Naive thymus-derived CD8-positive, alpha-beta T cell (primary cell): ENCODE measurements around the gene STK32B. TPM values are rescaled to one million over a fixed set of nuclear protein-coding genes. Genes with fewer than 3 reads are reported as not detected.

Experiments used
- ATAC-seq, 2 donors: fragments of 150-1000 bp; cut with Tn5 transposase in 1 of 2; sonication (Bioruptor Pico), chemical (Tn5 transposase) in 1 of 2; 1 replicate in 1 of 2; 2 replicates in 1 of 2; pipeline ENCODE4 v1.10.0; 2021; ENCODE audit warnings: mild to moderate bottlenecking in 2 of 2, moderate library complexity in 2 of 2
- POLR2A ChIA-PET: fragments of 350-600 bp; sonication (Branson Sonifier 250); formaldehyde crosslinking; loops from one replicate; lab custom pipeline; 2021; ENCODE audit warnings: antibody characterized with exemption; lab: Charles Lee
- DNase-seq, 10 donors: peaks; one replicate each; pipeline versions ENCODE4 v3.0.0 to v3.0.0-alpha.2; 2020 to 2022
- H3K27ac Mint-ChIP-seq, 10 donors: one replicate each; pipeline ENCODE4 v1.8.0; 2020 to 2022; ENCODE audit warnings: mild to moderate bottlenecking in 10 of 10, mixed read lengths in 10 of 10, moderate library complexity in 4 of 10, inconsistent platforms in 1 of 10
- H3K27me3 Mint-ChIP-seq, 5 donors: one replicate each; pipeline ENCODE4 v1.8.0; 2021 to 2022; ENCODE audit warnings: mixed read lengths in 5 of 5
- H3K36me3 Mint-ChIP-seq, 3 donors: one replicate each; pipeline ENCODE4 v1.8.0; 2020 to 2022; ENCODE audit warnings: mixed read lengths in 3 of 3, mild to moderate bottlenecking in 2 of 3, inconsistent platforms in 1 of 3
- H3K4me1 Mint-ChIP-seq, 4 donors: one replicate each; pipeline ENCODE4 v1.8.0; 2021 to 2022; ENCODE audit warnings: mixed read lengths in 4 of 4
- H3K4me3 Mint-ChIP-seq, 10 donors: one replicate each; pipeline ENCODE4 v1.8.0; 2020 to 2022; ENCODE audit warnings: mild to moderate bottlenecking in 10 of 10, mixed read lengths in 10 of 10, moderate library complexity in 6 of 10, inconsistent platforms in 1 of 10
- H3K9me3 Mint-ChIP-seq, 9 donors: one replicate each; pipeline ENCODE4 v1.8.0; 2020 to 2022; ENCODE audit warnings: mixed read lengths in 9 of 9, mild to moderate bottlenecking in 3 of 9, inconsistent platforms in 1 of 9, moderate library complexity in 1 of 9
- polyA plus RNA-seq, 3 donors: library from polyadenylated mRNA; unstranded; fragments of 300-500 nt; fragmentation: Illumina TruSeq; gene quantifications; one replicate each; pipeline ENCODE4 v1.2.3, GENCODE V29; 2021
- total RNA-seq, 8 experiments: library from RNA in 2 of 8; stranded (reverse) in 2 of 8; gene quantifications; one replicate each; pipeline ENCODE4 v1.2.3 and lab custom pipeline; 2021 to 2026

STK32B gene
- total and polyA plus RNA-seq, 5 experiments from 2014 or later: not detected

DNA sequence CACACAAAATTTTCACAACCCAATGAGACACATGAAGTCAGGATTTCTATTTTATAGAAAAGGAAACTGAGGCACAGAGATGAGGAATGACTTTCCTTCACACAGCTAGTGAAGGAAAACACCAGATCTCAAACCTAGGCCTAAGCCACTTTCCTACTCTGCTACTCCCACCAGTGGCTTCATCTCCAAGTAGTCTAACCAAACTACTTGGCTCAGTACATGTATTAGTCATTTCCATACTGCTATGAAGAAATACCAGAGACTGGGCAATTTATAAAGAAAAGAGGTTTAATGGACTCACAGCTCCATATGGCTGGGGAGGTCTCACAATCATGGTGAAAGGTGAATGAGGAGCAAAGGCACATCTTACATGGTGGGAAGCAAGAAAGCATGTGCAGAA is 460.5 kb downstream of the STK32B start:
- POLR2A ChIA-PET: no interaction called here
- Mint-ChIP-seq H3K4me1 (no peaks in the 10 kb centered on the region), H3K27ac (no peak overlapping the region), H3K9me3 (peaks cover 0 to 12% (median 0%) of the 10 kb centered on the region in 9 donors), H3K27me3 (peaks cover 0 to 10% (median 1%) of the 10 kb centered on the region in 5 donors), H3K36me3 (peaks cover 0 to 4% (median 0%) of the 10 kb centered on the region in 3 donors), H3K4me3 (no peak overlapping the region)
- DNase-seq: no peak
- ATAC-seq: no peak

DNA sequence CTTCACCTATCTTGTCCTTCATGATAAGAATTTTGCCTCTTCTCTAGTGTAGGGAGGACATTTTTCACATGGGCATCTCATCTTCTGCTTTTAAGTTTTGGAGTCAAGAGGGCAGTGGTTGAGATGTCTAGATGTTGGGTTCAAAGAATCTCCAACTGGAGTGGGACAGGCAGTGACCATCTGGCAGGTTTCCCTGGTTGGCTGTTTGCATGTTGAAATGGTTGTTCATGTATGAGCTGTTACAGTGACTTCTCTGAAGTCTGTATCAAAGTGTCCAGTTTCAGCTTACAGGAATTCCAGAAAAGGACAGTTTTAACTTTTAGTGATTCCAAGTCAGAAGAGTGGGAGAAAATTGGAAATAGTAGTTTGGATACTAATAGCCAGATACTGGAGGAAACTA is 464.4 kb downstream of the STK32B start:
- POLR2A ChIA-PET: no interaction called here

DNA sequence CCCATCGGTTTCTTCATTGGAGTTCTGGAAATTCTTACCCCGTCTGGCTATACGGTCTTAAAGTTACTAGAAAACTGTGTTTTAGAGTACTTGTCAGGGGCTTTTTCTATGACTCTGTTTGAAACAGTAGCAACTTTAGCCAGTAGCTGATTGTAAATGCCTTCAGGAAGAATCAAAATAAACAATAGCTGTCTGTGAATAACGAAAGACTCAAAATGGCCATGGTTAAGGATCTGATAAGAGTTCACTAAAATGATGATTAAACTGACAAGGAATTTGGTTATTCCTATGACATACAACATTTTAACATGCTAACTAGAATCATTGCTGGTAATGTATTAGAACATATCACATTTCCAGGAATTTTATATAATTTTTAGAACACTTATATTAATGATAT is 466.1 kb downstream of the STK32B start:
- peaks cover 0 to 5% (median 0%) of the 10 kb centered on the region in 5 donors for H3K27me3 Mint-ChIP-seq
- POLR2A ChIA-PET: no interaction called here
- H3K9me3 Mint-ChIP-seq: peaks cover 0 to 26% (median 7%) of the 10 kb centered on the region in 9 donors
- ATAC-seq (no peak), DNase-seq (no peak)
- peaks cover 0 to 4% (median 0%) of the 10 kb centered on the region in 3 donors for H3K36me3 Mint-ChIP-seq
- H3K27ac Mint-ChIP-seq: no peak overlapping the region
- no peaks in the 10 kb centered on the region for H3K4me1 Mint-ChIP-seq
- H3K4me3 Mint-ChIP-seq: no peak overlapping the region

More for the DNA sequence above, 464.4 kb downstream of the STK32B start:
- Mint-ChIP-seq H3K27ac (no peak overlapping the region), H3K4me1 (no peaks in the 10 kb centered on the region), H3K4me3 (no peak overlapping the region), H3K27me3 (peaks cover 0 to 5% (median 0%) of the 10 kb centered on the region in 5 donors), H3K36me3 (peaks cover 0 to 4% (median 0%) of the 10 kb centered on the region in 3 donors), H3K9me3 (peaks cover 0 to 17% (median 3%) of the 10 kb centered on the region in 9 donors)
- DNase-seq: no peak
- no peak for ATAC-seq

DNA sequence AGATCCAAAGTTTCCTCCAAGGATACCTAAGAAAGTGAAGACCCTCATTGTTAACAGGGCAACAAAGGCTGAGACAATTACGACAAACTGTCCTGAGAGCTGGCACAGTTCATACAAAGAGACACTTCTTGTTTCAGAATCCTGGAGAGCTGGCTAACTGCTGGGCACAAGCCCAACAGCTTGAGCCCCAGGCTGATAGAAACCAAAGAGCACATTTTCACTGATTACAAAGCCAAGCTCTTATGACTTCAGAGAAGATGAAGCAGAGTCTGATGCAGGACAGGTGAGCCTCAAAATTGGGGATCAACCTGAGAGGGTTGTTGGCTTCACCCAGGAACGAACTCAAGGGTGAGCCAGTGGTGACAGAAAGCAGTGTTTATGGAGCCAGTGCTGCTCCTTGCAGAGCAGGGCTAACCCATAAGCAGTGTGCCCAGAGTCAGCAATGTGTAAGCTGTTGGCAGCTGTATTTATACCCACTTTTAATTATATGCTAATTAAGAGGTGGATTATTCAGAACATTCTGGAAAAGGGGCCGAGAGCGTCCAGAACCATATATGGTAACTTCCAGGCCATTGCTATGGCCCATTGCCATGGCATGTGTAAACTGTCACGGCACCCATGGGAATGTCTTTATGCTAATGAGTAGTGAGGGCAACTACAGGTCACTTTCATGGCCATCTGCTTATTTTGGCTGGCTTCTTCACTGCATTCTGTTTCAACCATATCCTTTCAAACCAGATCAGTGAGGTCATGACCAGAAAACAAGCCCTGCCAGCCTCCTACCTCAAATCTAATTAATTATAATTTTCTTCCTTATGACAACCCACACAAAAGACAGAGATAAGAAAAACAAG is 473.4 kb downstream of the STK32B start:
- peaks cover 0 to 35% (median 3%) of the 10 kb centered on the region in 9 donors for H3K9me3 Mint-ChIP-seq
- POLR2A ChIA-PET: no interaction called here
- H3K36me3 Mint-ChIP-seq: no peaks in the 10 kb centered on the region

DNA sequence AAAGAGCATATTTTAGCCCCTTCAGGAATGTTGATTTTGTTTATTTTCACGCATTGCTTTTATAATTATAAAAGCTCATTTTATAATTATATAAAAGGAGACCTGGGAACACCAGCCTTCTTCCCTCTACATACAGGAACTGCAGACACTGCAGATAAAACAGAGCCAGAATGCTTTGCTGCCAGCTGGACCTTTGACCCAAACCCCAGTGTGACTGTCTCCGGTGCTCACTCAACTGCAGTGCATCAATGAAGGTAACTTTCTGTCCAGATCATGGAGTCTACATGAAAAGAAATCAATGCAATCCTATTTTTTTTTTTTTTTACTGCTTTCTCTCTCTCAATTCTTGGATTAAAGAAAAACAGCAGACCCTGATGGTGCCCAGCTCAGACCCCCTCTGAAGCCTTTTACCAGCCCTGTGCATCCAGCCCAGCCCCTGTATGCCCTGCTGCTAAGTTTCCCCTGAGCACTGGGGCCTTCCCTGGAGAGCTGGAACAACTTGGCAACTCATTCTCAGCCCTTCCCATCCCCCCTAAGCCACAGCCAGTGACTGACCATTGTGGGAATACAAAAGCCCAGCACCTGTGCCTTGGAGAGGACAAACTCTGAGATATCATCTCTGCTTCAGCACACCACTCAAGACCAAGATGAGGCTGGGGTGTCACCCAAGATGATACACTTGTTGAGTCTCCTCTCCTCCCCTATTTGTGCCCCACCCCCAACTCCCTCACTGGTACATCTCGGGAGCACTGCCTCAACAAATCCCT is 475.0 kb downstream of the STK32B start:
- Mint-ChIP-seq H3K9me3 (peaks cover 0 to 19% (median 2%) of the 10 kb centered on the region in 9 donors), H3K27me3 (peaks cover 0 to 11% (median 0%) of the 10 kb centered on the region in 5 donors), H3K4me1 (no peaks in the 10 kb centered on the region), H3K36me3 (no peaks in the 10 kb centered on the region), H3K27ac (no peak overlapping the region), H3K4me3 (no peak overlapping the region)
- no peak for ATAC-seq
- no peak for DNase-seq
- POLR2A ChIA-PET: no interaction called here

More for the DNA sequence above, 473.4 kb downstream of the STK32B start:
- H3K4me1 Mint-ChIP-seq: no peaks in the 10 kb centered on the region
- H3K27ac Mint-ChIP-seq: no peak overlapping the region
- no peak overlapping the region for H3K4me3 Mint-ChIP-seq
- ATAC-seq (no peak), DNase-seq (no peak)
- peaks cover 0 to 11% (median 0%) of the 10 kb centered on the region in 5 donors for H3K27me3 Mint-ChIP-seq

- no peaks in the 10 kb centered on the region for H3K4me1 Mint-ChIP-seq
- H3K27ac Mint-ChIP-seq: no peak overlapping the region
- H3K9me3 Mint-ChIP-seq: peaks cover 0 to 16% (median 0%) of the 10 kb centered on the region in 9 donors
- POLR2A ChIA-PET: no interaction called here
- no peak overlapping the region for H3K4me3 Mint-ChIP-seq
- H3K36me3 Mint-ChIP-seq: no peaks in the 10 kb centered on the region
- DNase-seq: no peak
- peaks cover 0 to 11% (median 2%) of the 10 kb centered on the region in 5 donors for H3K27me3 Mint-ChIP-seq
- ATAC-seq: no peak
Observed at GRCh38 chr4:5527211-5527610, 475.9 kb downstream of the STK32B start.

DNA sequence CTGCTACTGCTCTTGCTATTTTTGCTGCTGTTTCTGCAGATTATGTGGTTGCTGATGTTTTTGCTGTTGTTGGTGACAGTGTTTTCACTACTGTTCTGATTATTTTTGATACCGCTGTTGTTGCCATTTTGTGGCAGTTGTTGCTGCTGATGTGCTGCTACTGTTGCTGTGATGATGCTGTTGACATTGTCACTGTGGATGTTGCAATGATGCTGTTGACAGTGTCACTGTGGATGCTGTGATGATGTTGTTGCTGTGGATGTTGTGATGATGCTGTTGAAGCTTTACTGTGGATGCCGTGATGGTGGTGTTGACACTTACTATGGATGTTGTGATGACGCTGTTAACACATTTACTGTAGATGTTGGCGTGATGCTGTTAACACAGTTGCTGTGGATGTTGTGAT is 476.8 kb downstream of the STK32B start:
- ATAC-seq (no peak), DNase-seq (no peak)
- H3K4me1 Mint-ChIP-seq: no peaks in the 10 kb centered on the region
- H3K4me3 Mint-ChIP-seq: no peak overlapping the region
- POLR2A ChIA-PET: no interaction called here
- peaks cover 0 to 19% (median 2%) of the 10 kb centered on the region in 5 donors for H3K27me3 Mint-ChIP-seq
- no peaks in the 10 kb centered on the region for H3K36me3 Mint-ChIP-seq
- H3K27ac Mint-ChIP-seq: no peak overlapping the region
- H3K9me3 Mint-ChIP-seq: peaks cover 0 to 22% (median 3%) of the 10 kb centered on the region in 9 donors

DNA sequence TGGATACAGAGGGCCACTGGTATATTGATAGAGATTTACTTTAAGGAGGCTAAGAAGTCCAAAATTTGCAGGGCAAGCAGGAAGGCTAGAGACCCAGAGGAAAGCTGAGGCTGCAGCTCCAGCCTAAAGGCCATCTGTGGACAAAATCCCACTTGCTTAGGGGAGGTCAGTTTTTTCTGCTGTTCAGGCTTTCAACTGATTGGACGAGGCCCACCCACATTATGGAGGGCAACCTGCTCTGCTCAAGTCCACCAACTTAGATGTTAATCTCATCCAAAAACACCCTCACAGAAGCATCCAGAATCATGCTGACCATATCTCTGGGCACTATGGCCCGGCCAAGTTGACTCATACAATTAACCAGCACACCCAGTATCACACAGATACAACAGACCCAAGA is 480.8 kb downstream of the STK32B start:
- Mint-ChIP-seq H3K36me3 (peaks cover 0 to 20% (median 0%) of the 10 kb centered on the region in 3 donors), H3K4me3 (no peak overlapping the region), H3K9me3 (peaks cover 0 to 45% (median 12%) of the 10 kb centered on the region in 9 donors), H3K27me3 (peaks cover 0 to 31% (median 4%) of the 10 kb centered on the region in 5 donors), H3K4me1 (peaks cover 0 to 2% (median 0%) of the 10 kb centered on the region in 4 donors), H3K27ac (no peak overlapping the region)
- POLR2A ChIA-PET: no interaction called here
- DNase-seq (no peak), ATAC-seq (no peak)

- ATAC-seq: no peak
- POLR2A ChIA-PET: no interaction called here
- Mint-ChIP-seq H3K4me1 (no peaks in the 10 kb centered on the region), H3K27me3 (peaks cover 1 to 13% (median 6%) of the 10 kb centered on the region in 5 donors), H3K36me3 (peaks cover 0 to 11% (median 0%) of the 10 kb centered on the region in 3 donors), H3K27ac (no peak overlapping the region), H3K9me3 (peaks cover 0 to 23% (median 3%) of the 10 kb centered on the region in 9 donors), H3K4me3 (no peak overlapping the region)
- DNase-seq: no peak
Observed at GRCh38 chr4:5539584-5539983, 488.3 kb downstream of the STK32B start.

DNA sequence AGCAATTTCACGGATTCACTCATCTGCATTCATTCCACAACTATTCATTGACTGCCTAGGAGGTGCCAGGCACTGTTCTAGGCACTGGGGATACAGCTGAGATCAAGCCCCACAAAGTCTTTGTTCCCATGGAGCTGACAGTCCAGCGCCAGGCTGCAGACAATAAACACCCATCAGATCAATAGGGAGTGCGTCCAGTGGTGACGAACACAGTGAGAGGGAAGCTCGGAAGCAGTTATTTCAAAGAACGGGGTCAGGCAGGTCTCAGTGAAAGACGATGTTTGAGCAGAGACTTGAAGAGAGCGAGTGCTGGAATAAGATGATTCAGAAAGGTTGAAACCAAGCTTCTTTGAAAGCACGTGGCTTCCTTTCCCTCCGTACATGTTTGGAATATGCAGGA is 489.9 kb downstream of the STK32B start:
- H3K9me3 Mint-ChIP-seq: peaks cover 0 to 12% (median 0%) of the 10 kb centered on the region in 9 donors
- no peaks in the 10 kb centered on the region for H3K36me3 Mint-ChIP-seq
- ATAC-seq (no peak), DNase-seq (no peak)
- H3K27ac Mint-ChIP-seq: no peak overlapping the region
- no peaks in the 10 kb centered on the region for H3K4me1 Mint-ChIP-seq
- POLR2A ChIA-PET: no interaction called here
- peaks cover 1 to 13% (median 6%) of the 10 kb centered on the region in 5 donors for H3K27me3 Mint-ChIP-seq
- no peak overlapping the region for H3K4me3 Mint-ChIP-seq

GRCh38 chr4:5543681-5544080 is 492.4 kb downstream of the STK32B start:
- no peak overlapping the region for H3K27ac Mint-ChIP-seq
- H3K36me3 Mint-ChIP-seq: no peaks in the 10 kb centered on the region
- peaks cover 0 to 12% (median 0%) of the 10 kb centered on the region in 9 donors for H3K9me3 Mint-ChIP-seq
- DNase-seq (no peak), ATAC-seq (no peak)
- peaks cover 1 to 13% (median 6%) of the 10 kb centered on the region in 5 donors for H3K27me3 Mint-ChIP-seq
- no peaks in the 10 kb centered on the region for H3K4me1 Mint-ChIP-seq
- no peak overlapping the region for H3K4me3 Mint-ChIP-seq
- POLR2A ChIA-PET: no interaction called here

GRCh38 chr4:5544762-5545161 is 493.5 kb downstream of the STK32B start:
- no peak overlapping the region for H3K4me3 Mint-ChIP-seq
- POLR2A ChIA-PET: no interaction called here
- ATAC-seq (no peak), DNase-seq (no peak)
- no peak overlapping the region for H3K27ac Mint-ChIP-seq
- no peaks in the 10 kb centered on the region for H3K4me1 Mint-ChIP-seq
- H3K9me3 Mint-ChIP-seq: peaks cover 0 to 16% (median 3%) of the 10 kb centered on the region in 9 donors
- H3K27me3 Mint-ChIP-seq: peaks cover 1 to 13% (median 6%) of the 10 kb centered on the region in 5 donors
- H3K36me3 Mint-ChIP-seq: peaks cover 0 to 1% (median 0%) of the 10 kb centered on the region in 3 donors

GRCh38 chr4:5545271-5545670 is 494.0 kb downstream of the STK32B start:
- ATAC-seq: no peak
- H3K4me3 Mint-ChIP-seq: no peak overlapping the region
- H3K9me3 Mint-ChIP-seq: peaks cover 0 to 21% (median 6%) of the 10 kb centered on the region in 9 donors
- H3K36me3 Mint-ChIP-seq: peaks cover 0 to 6% (median 0%) of the 10 kb centered on the region in 3 donors
- H3K27ac Mint-ChIP-seq: no peak overlapping the region
- peaks cover 1 to 13% (median 6%) of the 10 kb centered on the region in 5 donors for H3K27me3 Mint-ChIP-seq
- DNase-seq: no peak
- POLR2A ChIA-PET: no interaction called here
- H3K4me1 Mint-ChIP-seq: no peaks in the 10 kb centered on the region
